Measurements from ENCODE around the gene SPR.
A peak's percentile ranks its signal among the peaks of the same experiment; 100 is the strongest.

Gene SPR

DNA sequence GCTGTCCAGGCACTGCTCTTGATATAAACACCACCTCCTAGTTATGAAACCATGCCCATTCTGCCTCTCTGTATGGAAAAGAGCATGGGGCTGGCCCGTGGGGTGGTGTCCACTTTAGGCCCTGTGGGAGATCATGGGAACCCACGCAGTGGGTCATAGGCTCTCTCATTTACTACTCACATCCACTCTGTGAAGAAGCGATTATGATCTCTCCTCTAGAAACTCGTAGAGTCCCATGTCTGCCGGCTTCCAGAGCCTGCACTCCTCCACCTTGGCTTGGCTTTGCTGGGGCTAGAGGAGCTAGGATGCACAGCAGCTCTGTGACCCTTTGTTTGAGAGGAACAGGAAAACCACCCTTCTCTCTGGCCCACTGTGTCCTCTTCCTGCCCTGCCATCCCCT, 46.0 kb downstream of the SPR start:
- Histone ChIP-seq H3K27me3 (replicated peaks; ENCODE audit: control insufficient read depth, insufficient read depth, low read length) (no peaks in the 10 kb centered on the region), H3K4me3 (replicated peaks; ENCODE audit: low read depth, low read length) (no peak overlapping the region)
- DNase-seq (ENCODE audit: extremely low read depth, insufficient read length) = no peak

GRCh38 chr2:72933646-72934151, 46.5 kb downstream of the SPR start:
- Histone ChIP-seq H3K36me3 (ENCODE audit: control insufficient read depth, insufficient read depth, low read length) (no peaks in the 10 kb centered on the region; the same call in 1 of the 2 replicates), H3K27me3 (replicated peaks; ENCODE audit: control insufficient read depth, insufficient read depth, low read length) (no peaks in the 10 kb centered on the region), H3K4me3 (replicated peaks; ENCODE audit: low read depth, low read length) (no peak overlapping the region)
- no peak for TF ChIP-seq CTCF (IDR thresholded peaks at IDR 0.05; ENCODE audit: insufficient read depth, low read length, poor library complexity, severe bottlenecking)
- no peak for DNase-seq (ENCODE audit: extremely low read depth, insufficient read length)

More for the DNA sequence above, 46.0 kb downstream of the SPR start:
- H3K36me3 ChIP-seq (ENCODE audit: control insufficient read depth, insufficient read depth, low read length) = no peaks in the 10 kb centered on the region; the same call in 1 of the 2 replicates
- TF ChIP-seq CTCF (IDR thresholded peaks at IDR 0.05; ENCODE audit: insufficient read depth, low read length, poor library complexity, severe bottlenecking) = no peak

DNA sequence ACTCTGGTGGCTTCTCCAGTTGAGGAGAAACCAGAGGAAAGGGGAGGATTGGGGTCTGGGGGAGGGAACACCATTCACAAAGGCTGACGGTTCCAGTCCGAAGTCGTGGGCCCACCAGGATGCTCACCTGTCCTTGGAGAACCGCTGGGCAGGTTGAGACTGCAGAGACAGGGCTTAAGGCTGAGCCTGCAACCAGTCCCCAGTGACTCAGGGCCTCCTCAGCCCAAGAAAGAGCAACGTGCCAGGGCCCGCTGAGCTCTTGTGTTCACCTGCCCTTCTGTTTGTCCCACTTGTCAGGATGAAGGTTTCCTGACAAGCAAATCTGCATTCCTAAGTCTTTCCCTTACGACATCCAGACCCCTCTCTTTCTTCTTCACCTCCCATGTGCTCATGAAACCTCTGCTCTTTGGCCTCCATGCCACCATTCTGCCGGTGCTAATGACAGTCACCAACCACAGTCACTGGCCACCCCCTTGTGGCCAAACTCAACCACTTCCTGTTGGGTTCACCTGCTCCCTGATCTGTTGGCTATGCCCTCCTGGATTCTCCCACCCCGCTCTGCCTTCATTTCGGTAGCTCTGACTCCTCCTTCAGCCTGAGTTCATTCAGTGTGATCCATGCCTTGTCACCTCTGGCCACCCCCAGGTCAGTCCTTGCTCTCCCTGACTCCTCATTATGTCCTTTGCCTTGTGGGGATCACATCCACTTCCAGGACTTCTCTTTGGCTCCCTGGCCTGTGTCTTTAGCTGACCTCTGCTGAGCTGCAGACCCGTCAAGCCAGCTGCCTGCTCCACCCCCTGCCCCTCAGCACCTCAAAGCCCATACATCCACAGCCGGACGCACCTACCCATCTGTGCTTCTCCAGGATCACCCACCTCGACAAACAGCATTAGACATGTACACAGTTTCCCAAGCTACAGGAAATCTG, 47.7 kb downstream of the SPR start:
- no peak for DNase-seq (ENCODE audit: extremely low read depth, insufficient read length)
- no peaks in the 10 kb centered on the region for H3K27me3 ChIP-seq (replicated peaks; ENCODE audit: control insufficient read depth, insufficient read depth, low read length)
- TF ChIP-seq CTCF (IDR thresholded peaks at IDR 0.05; ENCODE audit: insufficient read depth, low read length, poor library complexity, severe bottlenecking) = peak; percentile 47
- no peak overlapping the region for H3K4me3 ChIP-seq (replicated peaks; ENCODE audit: low read depth, low read length)
- no peaks in the 10 kb centered on the region; the same call in 1 of the 2 replicates for H3K36me3 ChIP-seq (ENCODE audit: control insufficient read depth, insufficient read depth, low read length)

- DNase-seq (ENCODE audit: extremely low read depth, insufficient read length) = no peak
These were observed 48.4 kb downstream of the SPR start for GRCh38 chr2:72935611-72935957.

GRCh38 chr2:72936660-72937355, 49.6 kb downstream of the SPR start:
- no peaks in the 10 kb centered on the region for H3K27me3 ChIP-seq (replicated peaks; ENCODE audit: control insufficient read depth, insufficient read depth, low read length)
- no peak overlapping the region for H3K4me3 ChIP-seq (replicated peaks; ENCODE audit: low read depth, low read length)
- DNase-seq (ENCODE audit: extremely low read depth, insufficient read length) = no peak
- H3K36me3 ChIP-seq (ENCODE audit: control insufficient read depth, insufficient read depth, low read length) = no peaks in the 10 kb centered on the region; the same call in 1 of the 2 replicates
- no peak for TF ChIP-seq CTCF (IDR thresholded peaks at IDR 0.05; ENCODE audit: insufficient read depth, low read length, poor library complexity, severe bottlenecking)

More at GRCh38 chr2:72935611-72935957, 48.4 kb downstream of the SPR start:
- TF ChIP-seq CTCF (IDR thresholded peaks at IDR 0.05; ENCODE audit: insufficient read depth, low read length, poor library complexity, severe bottlenecking) = no peak
- H3K27me3 ChIP-seq (replicated peaks; ENCODE audit: control insufficient read depth, insufficient read depth, low read length) = no peaks in the 10 kb centered on the region
- H3K4me3 ChIP-seq (replicated peaks; ENCODE audit: low read depth, low read length) = no peak overlapping the region
- H3K36me3 ChIP-seq (ENCODE audit: control insufficient read depth, insufficient read depth, low read length) = no peaks in the 10 kb centered on the region; the same call in 1 of the 2 replicates

All from GM06990 (cell line).